ENCODE results near the gene XYLT1.

- no peak for TF ChIP-seq SP1 (IDR thresholded peaks at IDR 0.05)
- TF ChIP-seq FOXM1 (IDR thresholded peaks at IDR 0.05; ENCODE audit: borderline replicate concordance), result no peak
- no peak for TF ChIP-seq TARDBP (IDR thresholded peaks at IDR 0.05)
- no peak for TF ChIP-seq BHLHE40 (IDR thresholded peaks at IDR 0.05; ENCODE audit: borderline replicate concordance)
- TF ChIP-seq ZNF384 (IDR thresholded peaks at IDR 0.05), result no peak
- TF ChIP-seq HDGF (IDR thresholded peaks at IDR 0.05; ENCODE audit: borderline replicate concordance), result no peak
- TF ChIP-seq PKNOX1 (IDR thresholded peaks at IDR 0.05), result no peak
- no peak for TF ChIP-seq FOXA1 (IDR thresholded peaks at IDR 0.05)
- no peak for TF ChIP-seq SUZ12 (IDR thresholded peaks at IDR 0.05)
- no peak for TF ChIP-seq LEF1 (IDR thresholded peaks at IDR 0.05; ENCODE audit: borderline replicate concordance)
- no peak for TF ChIP-seq ELF4 (IDR thresholded peaks at IDR 0.05)
- TF ChIP-seq L3MBTL2 (conservative IDR thresholded peaks at IDR 0.05), result no peak
- no peak for TF ChIP-seq FOXK2 (IDR thresholded peaks at IDR 0.05)
- no peak for TF ChIP-seq CTBP1 (IDR thresholded peaks at IDR 0.05; ENCODE audit: borderline replicate concordance)
These were observed 90.1 kb downstream of the XYLT1 start for GRCh38 chr16:17380613-17381012.
